ENCODE measurements around the gene HDAC1.

GRCh38 chr1:32380057-32380456 is 88.2 kb downstream of the HDAC1 start:
- TF ChIP-seq USF2 (IDR thresholded peaks at IDR 0.05; ENCODE audit: borderline replicate concordance, low read depth, low read length) (no peak), EZH2phosphoT487 (IDR thresholded peaks at IDR 0.05; ENCODE audit: borderline replicate concordance, low read depth) (no peak), EP300 (IDR thresholded peaks at IDR 0.05; ENCODE audit: borderline replicate concordance in 1 of 2, low read depth in 1 of 2, low read length in 1 of 2) (no peak), TEAD4 (IDR thresholded peaks at IDR 0.05; ENCODE audit: borderline replicate concordance, insufficient read depth) (no peak), CTCF (IDR thresholded peaks at IDR 0.05) (no peak), FOXJ3 (CRISPR knock-in tag; IDR thresholded peaks at IDR 0.05) (no peak), TAF1 (IDR thresholded peaks at IDR 0.05; ENCODE audit: borderline replicate concordance, low read depth, low read length) (no peak), PBX3 (IDR thresholded peaks at IDR 0.05) (no peak), FOSL2 (IDR thresholded peaks at IDR 0.05; ENCODE audit: borderline replicate concordance, low read depth) (no peak), POLR2AphosphoS5 (IDR thresholded peaks at IDR 0.05; ENCODE audit: low read depth, low read length) (no peak)
